Loucy (cell line): Measurements from ENCODE around the gene ITGB1BP1.

ENCODE experiments used
- H2AFZ ChIP-seq: fragments of 200-600 bp; sonication (generic); 2 replicates; pipeline ENCODE4 v1.6.0; 2016; ENCODE audit warnings: antibody characterized with exemption, mild to moderate bottlenecking, low read length, moderate library complexity
- H3F3A ChIP-seq: fragments of 200-600 bp; 2 replicates; pipeline ENCODE4 v1.6.0; 2016; ENCODE audit warnings: antibody characterized with exemption, low read depth, mild to moderate bottlenecking
- H3K27me3 ChIP-seq: fragments of 200-600 bp; sonication (generic); 2 replicates; pipeline ENCODE4 v1.6.1; 2014; ENCODE audit warnings: low read length, mild to moderate bottlenecking; ENCODE audit not compliant: insufficient read depth, poor library complexity, severe bottlenecking
- H3K36me3 ChIP-seq: fragments of 200-600 bp; sonication (generic); 2 replicates; pipeline ENCODE4 v1.6.1; 2016; ENCODE audit warnings: low read length; ENCODE audit not compliant: insufficient read depth
- H3K4me1 ChIP-seq: fragments of 200-600 bp; sonication (generic); 2 replicates; pipeline ENCODE4 v1.5.1; 2014; ENCODE audit warnings: low read length, mild to moderate bottlenecking; ENCODE audit not compliant: insufficient read depth, poor library complexity, severe bottlenecking
- H3K4me2 ChIP-seq: fragments of 200-600 bp; sonication (generic); 2 replicates; pipeline ENCODE4 v1.6.0; 2014; ENCODE audit warnings: antibody characterized with exemption, low read length, low read depth, mild to moderate bottlenecking; ENCODE audit not compliant: poor library complexity, severe bottlenecking
- H3K4me3 ChIP-seq: fragments of 200-600 bp; sonication (generic); 2 replicates; pipeline ENCODE4 v1.5.1; 2014; ENCODE audit warnings: low read length, mild to moderate bottlenecking, mixed read lengths; ENCODE audit not compliant: poor library complexity, severe bottlenecking
- H3K79me2 ChIP-seq: fragments of 200-600 bp; sonication (generic); 2 replicates; pipeline ENCODE4 v1.6.1; 2014; ENCODE audit warnings: low read length; ENCODE audit not compliant: insufficient read depth
- H3K9ac ChIP-seq: fragments of 200-600 bp; sonication (generic); 2 replicates; pipeline ENCODE4 v1.6.0; 2014; ENCODE audit warnings: mild to moderate bottlenecking, low read depth, low read length, moderate library complexity; ENCODE audit not compliant: poor library complexity, severe bottlenecking
- H3K9me2 ChIP-seq: fragments of 200-600 bp; sonication (generic); replicated peaks from 2 replicates; pipeline ENCODE4 v1.6.1; 2016; ENCODE audit warnings: low read depth, low read length, mixed read lengths
- H3K9me3 ChIP-seq: fragments of 200-600 bp; sonication (generic); 2 replicates; pipeline ENCODE4 v1.6.1; 2014; ENCODE audit warnings: mild to moderate bottlenecking, antibody characterized with exemption, low read length, low read depth; ENCODE audit not compliant: insufficient read depth
- H4K20me1 ChIP-seq: fragments of 200-600 bp; sonication (generic); 2 replicates; pipeline ENCODE4 v1.6.0; 2014; ENCODE audit warnings: antibody characterized with exemption, low read length, mild to moderate bottlenecking; ENCODE audit not compliant: insufficient read depth, poor library complexity, severe bottlenecking
- EZH2phosphoT487 ChIP-seq: fragments of 200-600 bp; IDR thresholded peaks from 2 replicates; pipeline ENCODE4 v1.6.1; 2018; ENCODE audit warnings: antibody characterized with exemption, mild to moderate bottlenecking, moderate library complexity, borderline replicate concordance
- TF ChIP-seq, protein P1 (sequence below): fragments of 200-600 bp; sonication (generic); conservative IDR thresholded peaks from 2 replicates; pipeline ENCODE4 v1.5.1; 2014; ENCODE audit warnings: mild to moderate bottlenecking, antibody characterized with exemption, low read length

ITGB1BP1 gene

GRCh38 chr2:9407363-9407811 is 15.9 kb downstream of the ITGB1BP1 start:
- H3K79me2 ChIP-seq = no peaks in the 10 kb centered on the region
- H3K27me3 ChIP-seq = no peaks in the 10 kb centered on the region
- H3K4me3 ChIP-seq = no peak overlapping the region
- no peak overlapping the region for H3K9ac ChIP-seq
- H3K4me1 ChIP-seq = no peaks in the 10 kb centered on the region
- no peak overlapping the region for H3K4me2 ChIP-seq
- H3K36me3 ChIP-seq = peaks cover 12% of the 10 kb centered on the region; the same call in 1 of the 2 replicates
- H3K9me3 ChIP-seq = no peaks in the 10 kb centered on the region
- TF ChIP-seq, protein P1, sequence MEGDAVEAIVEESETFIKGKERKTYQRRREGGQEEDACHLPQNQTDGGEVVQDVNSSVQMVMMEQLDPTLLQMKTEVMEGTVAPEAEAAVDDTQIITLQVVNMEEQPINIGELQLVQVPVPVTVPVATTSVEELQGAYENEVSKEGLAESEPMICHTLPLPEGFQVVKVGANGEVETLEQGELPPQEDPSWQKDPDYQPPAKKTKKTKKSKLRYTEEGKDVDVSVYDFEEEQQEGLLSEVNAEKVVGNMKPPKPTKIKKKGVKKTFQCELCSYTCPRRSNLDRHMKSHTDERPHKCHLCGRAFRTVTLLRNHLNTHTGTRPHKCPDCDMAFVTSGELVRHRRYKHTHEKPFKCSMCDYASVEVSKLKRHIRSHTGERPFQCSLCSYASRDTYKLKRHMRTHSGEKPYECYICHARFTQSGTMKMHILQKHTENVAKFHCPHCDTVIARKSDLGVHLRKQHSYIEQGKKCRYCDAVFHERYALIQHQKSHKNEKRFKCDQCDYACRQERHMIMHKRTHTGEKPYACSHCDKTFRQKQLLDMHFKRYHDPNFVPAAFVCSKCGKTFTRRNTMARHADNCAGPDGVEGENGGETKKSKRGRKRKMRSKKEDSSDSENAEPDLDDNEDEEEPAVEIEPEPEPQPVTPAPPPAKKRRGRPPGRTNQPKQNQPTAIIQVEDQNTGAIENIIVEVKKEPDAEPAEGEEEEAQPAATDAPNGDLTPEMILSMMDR = no peak
- TF ChIP-seq EZH2phosphoT487 = no peak
- no peaks in the 10 kb centered on the region for H3F3A ChIP-seq
- no peaks in the 10 kb centered on the region for H4K20me1 ChIP-seq
- no peak overlapping the region for H2AFZ ChIP-seq
- no peaks in the 10 kb centered on the region for H3K9me2 ChIP-seq

DNA sequence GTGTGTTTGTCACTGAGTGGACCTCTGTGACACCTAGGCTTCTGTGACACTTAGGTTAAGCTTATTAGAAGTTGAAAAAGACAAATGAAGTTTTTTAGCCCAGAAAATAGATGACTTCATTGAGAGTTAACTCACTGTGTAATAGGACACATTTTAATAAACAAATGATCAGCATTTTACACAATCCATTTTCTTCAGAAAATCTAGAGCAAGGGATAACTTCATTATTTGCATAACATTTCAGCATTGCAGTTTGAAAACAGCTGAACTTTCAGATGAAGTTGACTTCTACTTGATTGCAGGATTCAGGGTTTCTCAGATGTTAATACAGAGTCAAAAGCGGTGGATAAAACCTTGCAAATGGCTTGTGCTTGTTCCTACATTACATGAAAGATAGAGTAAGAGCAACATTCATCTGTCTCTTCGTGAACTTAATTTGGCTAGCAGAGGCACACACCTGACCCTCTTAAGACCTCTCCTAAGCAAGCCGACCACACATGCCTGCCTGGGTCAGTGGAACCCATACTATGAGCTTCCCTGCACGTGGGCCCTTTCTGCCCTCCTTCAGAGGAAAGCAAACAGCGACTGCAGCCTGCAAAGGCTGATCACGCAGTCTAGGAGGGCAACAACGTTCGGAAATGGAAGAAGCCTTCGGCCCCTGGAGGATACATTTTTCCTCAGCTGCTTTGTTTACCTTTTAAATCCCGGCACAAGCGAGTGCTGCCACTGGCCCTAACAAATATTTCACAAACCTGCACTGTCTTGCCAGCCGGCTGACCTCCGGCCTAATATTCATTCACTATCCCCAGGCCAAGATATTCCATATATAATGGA is 16.6 kb downstream of the ITGB1BP1 start:
- Histone ChIP-seq H3F3A (no peaks in the 10 kb centered on the region), H3K9me3 (no peaks in the 10 kb centered on the region), H3K9me2 (no peaks in the 10 kb centered on the region), H3K36me3 (peaks cover 12% of the 10 kb centered on the region; the same call in 1 of the 2 replicates), H3K4me3 (no peak overlapping the region), H3K4me2 (no peak overlapping the region), H3K27me3 (no peaks in the 10 kb centered on the region), H3K4me1 (no peaks in the 10 kb centered on the region), H2AFZ (no peak overlapping the region), H4K20me1 (no peaks in the 10 kb centered on the region), H3K9ac (no peak overlapping the region), H3K79me2 (no peaks in the 10 kb centered on the region)
- TF ChIP-seq, protein P1 = no peak
- TF ChIP-seq EZH2phosphoT487 = no peak

DNA sequence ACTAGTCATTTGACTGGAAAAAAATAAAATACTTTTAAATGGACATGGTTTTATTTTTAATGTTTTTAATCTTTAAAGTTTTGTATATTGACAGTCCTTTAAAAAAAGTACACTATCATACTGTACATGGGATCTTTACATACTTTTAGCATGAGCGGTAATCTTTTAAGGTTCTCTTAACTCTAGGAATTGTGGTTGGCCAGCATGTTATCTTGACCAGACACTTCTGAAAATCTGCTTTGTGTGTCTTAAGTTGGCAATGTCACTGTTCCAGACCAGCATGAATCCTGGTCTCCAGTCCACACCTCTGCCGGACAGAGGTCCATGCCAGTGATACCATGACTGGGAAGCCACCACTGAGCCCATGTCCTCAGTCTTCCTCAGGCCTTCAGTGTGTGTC is 17.7 kb downstream of the ITGB1BP1 start:
- Histone ChIP-seq H3K9me2 (no peaks in the 10 kb centered on the region), H3K79me2 (no peaks in the 10 kb centered on the region), H3K9ac (no peak overlapping the region), H3F3A (no peaks in the 10 kb centered on the region), H3K4me2 (no peak overlapping the region), H2AFZ (no peak overlapping the region), H3K27me3 (no peaks in the 10 kb centered on the region), H3K4me3 (no peak overlapping the region), H4K20me1 (no peaks in the 10 kb centered on the region), H3K36me3 (peaks cover 15% of the 10 kb centered on the region; the same call in 1 of the 2 replicates), H3K9me3 (no peaks in the 10 kb centered on the region), H3K4me1 (no peaks in the 10 kb centered on the region)
- TF ChIP-seq EZH2phosphoT487 = no peak
- TF ChIP-seq, protein P1 = no peak
